ENCODE measurements around the gene COL6A1. TPM values are rescaled to one million over a fixed set of nuclear protein-coding genes. Genes with fewer than 3 reads are reported as not detected.

Gene COL6A1
- total RNA-seq, 1 experiment from 2014 or later = 193 TPM

DNA sequence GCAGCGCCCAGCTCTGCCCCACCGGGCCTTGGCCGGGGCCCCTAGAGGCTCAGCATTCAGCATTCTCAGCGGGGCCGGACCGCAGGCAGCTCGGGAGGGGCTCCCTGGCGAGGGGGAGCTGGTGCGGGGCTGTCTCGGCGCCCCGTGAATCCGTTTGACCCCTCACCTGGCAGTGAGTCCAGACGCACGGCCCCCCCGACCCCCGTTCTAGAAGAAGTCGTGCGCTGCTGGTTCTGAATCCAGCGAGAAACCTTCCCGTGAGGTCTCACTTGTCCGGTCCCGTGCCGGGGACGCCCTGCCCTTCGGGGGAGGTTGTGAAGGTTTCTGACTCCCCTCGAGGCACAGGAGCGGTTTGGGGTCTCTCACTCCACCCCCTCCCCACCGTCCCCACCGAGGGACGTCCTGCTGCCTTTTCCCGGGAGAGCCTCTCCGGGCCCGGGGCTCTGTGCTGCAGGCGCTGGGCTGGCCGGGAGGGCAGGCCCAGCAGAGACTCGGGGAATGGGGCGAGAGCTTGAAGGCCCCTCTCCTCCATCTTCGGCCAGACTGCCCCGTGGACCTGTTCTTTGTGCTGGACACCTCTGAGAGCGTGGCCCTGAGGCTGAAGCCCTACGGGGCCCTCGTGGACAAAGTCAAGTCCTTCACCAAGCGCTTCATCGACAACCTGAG, 655 bp downstream of the COL6A1 start:
- Histone ChIP-seq H2BK12ac (ENCODE audit: insufficient read length, low read depth, low read length) (no peak overlapping the region), H3K27ac (ENCODE audit: insufficient read length, low read depth, low read length) (no peak overlapping the region), H2BK5ac (ENCODE audit: insufficient read length, low read length) (no peak overlapping the region), H4K5ac (ENCODE audit: insufficient read length, low read depth, low read length) (no peak overlapping the region), H4K8ac (replicated peaks; ENCODE audit: insufficient read length, low read depth, low read length) (no peak overlapping the region), H3K56ac (ENCODE audit: insufficient read length, low read depth, low read length) (no peak overlapping the region), H2AK5ac (ENCODE audit: insufficient read length, low read length) (no peak overlapping the region), H2BK20ac (ENCODE audit: low read depth, low read length, poor library complexity, severe bottlenecking) (no peak overlapping the region), H3K27me3 (ENCODE audit: insufficient read depth, low read length) (no peaks in the 10 kb centered on the region; the same call in 1 of the 2 replicates), H3K4ac (ENCODE audit: low read depth, low read length) (no peak overlapping the region), H3K4me2 (ENCODE audit: insufficient read depth, insufficient read length, low read length) (peak overlapping the region; percentile 72), H4K91ac (ENCODE audit: insufficient read length, low read depth, low read length) (no peak overlapping the region), H2BK15ac (ENCODE audit: low read depth, low read length) (no peak overlapping the region), H3K9ac (ENCODE audit: extremely low read depth, insufficient read length, low read length) (peak overlapping the region; percentile 52), H2BK120ac (ENCODE audit: low read depth, low read length, poor library complexity, severe bottlenecking) (no peak overlapping the region), H4K20me1 (ENCODE audit: control insufficient read depth, insufficient read depth, insufficient read length) (peaks cover 1% of the 10 kb centered on the region), H2AFZ (ENCODE audit: low read length) (no peak overlapping the region), H3K9me3 (ENCODE audit: control insufficient read depth, low read depth, low read length) (no peaks in the 10 kb centered on the region), H3K79me1 (ENCODE audit: insufficient read depth, low read depth, low read length, poor library complexity, severe bottlenecking) (no peaks in the 10 kb centered on the region), H3T11ph (ENCODE audit: low read length) (no peak overlapping the region), H3K23me2 (ENCODE audit: insufficient read length, low read depth, low read length, poor library complexity, severe bottlenecking) (peaks cover 17% of the 10 kb centered on the region), H3K79me2 (ENCODE audit: insufficient read depth, low read length) (no peaks in the 10 kb centered on the region), H3K18ac (ENCODE audit: insufficient read length, low read depth, low read length) (no peak overlapping the region), H3K14ac (ENCODE audit: insufficient read depth, low read length) (no peak overlapping the region; the same call in 1 of the 2 replicates), H3K23ac (ENCODE audit: insufficient read length, low read depth, low read length) (no peak overlapping the region), H3K4me1 (ENCODE audit: insufficient read depth, low read length) (no peaks in the 10 kb centered on the region)
- Mint-ChIP-seq H3K27me3 (ENCODE audit: low read depth) (peaks cover 5% of the 10 kb centered on the region), H3K9me3 (no peaks in the 10 kb centered on the region), H3K36me3 (ENCODE audit: insufficient read depth in 1 of 3, low read depth in 3 of 3) (peaks cover 13 to 26% (median 15%) of the 10 kb centered on the region in 3 experiments), H3K27ac (no peak overlapping the region), H3K4me1 (peaks cover 8% of the 10 kb centered on the region in 2 experiments), H3K4me3 (peak overlapping the region; percentile 73 to 82)
- WGBS (ENCODE audit: extremely low coverage, insufficient read length, low lambda C conversion rate) = no CpG with 5 or more reads among the region's 45 CpGs
- TF ChIP-seq CTCF (conservative IDR thresholded peaks at IDR 0.05) = no peak
- DNase-seq = no peak
